A673 (cell line): ENCODE measurements around the gene ZNRD2. TPM values are rescaled to one million over a fixed set of nuclear protein-coding genes. Genes with fewer than 3 reads are reported as not detected.

Source experiments
- BruUV-seq: library from RNA; stranded (reverse); fragments of 400-500 nt; replicated peaks from 2 replicates; lab custom pipeline; 2021; lab: Mats Ljungman, UMichigan
- CTCF ChIA-PET: fragments of 300-600 bp; sonication (Branson Sonifier 250); formaldehyde crosslinking; loops from one replicate; lab custom pipeline; 2022; ENCODE audit warnings: antibody characterized with exemption; lab: Charles Lee
- POLR2A ChIA-PET: fragments of 300-600 bp; sonication (Branson Sonifier 250); formaldehyde crosslinking; loops from one replicate; lab custom pipeline; 2022; ENCODE audit warnings: antibody characterized with exemption; ENCODE audit not compliant: low non-redundant PET; lab: Charles Lee
- DNase-seq: peaks from one replicate; pipeline ENCODE4 v3.0.0-alpha.2; 2015; ENCODE audit warnings: low spot score
- H3K27ac ChIP-seq: fragments of 200-600 bp; sonication (generic); 2 replicates; pipeline ENCODE4 v1.5.1; 2016; ENCODE audit warnings: mixed run types, low read depth, mild to moderate bottlenecking, mixed read lengths, antibody characterized with exemption, low read length; ENCODE audit not compliant: poor library complexity, severe bottlenecking
- H3K27me3 ChIP-seq: fragments of 200-600 bp; sonication (generic); replicated peaks from 2 replicates; pipeline ENCODE4 v1.6.1; 2017; ENCODE audit warnings: mixed run types, low read depth, mild to moderate bottlenecking, mixed read lengths, antibody characterized with exemption, low read length; ENCODE audit not compliant: insufficient read depth, poor library complexity
- H3K36me3 ChIP-seq: fragments of 200-600 bp; sonication (generic); 2 replicates; pipeline ENCODE4 v1.6.1; 2016; ENCODE audit warnings: mixed run types, mild to moderate bottlenecking, mixed read lengths, antibody characterized with exemption, low read length; ENCODE audit not compliant: insufficient read depth, poor library complexity, severe bottlenecking
- H3K4me1 ChIP-seq: fragments of 200-600 bp; sonication (generic); 2 replicates; pipeline ENCODE4 v1.6.1; 2017; ENCODE audit warnings: mixed run types, mild to moderate bottlenecking, mixed read lengths, antibody characterized with exemption, low read length; ENCODE audit not compliant: insufficient read depth, poor library complexity, severe bottlenecking
- H3K4me3 ChIP-seq: fragments of 200-600 bp; sonication (generic); 2 replicates; pipeline ENCODE4 v1.5.1; 2016; ENCODE audit warnings: low read depth, mixed run types, mild to moderate bottlenecking, mixed read lengths, low read length; ENCODE audit not compliant: poor library complexity, severe bottlenecking
- H3K9me3 ChIP-seq: fragments of 200-600 bp; sonication (generic); 2 replicates; pipeline ENCODE4 v1.6.1; 2016; ENCODE audit warnings: mixed run types, low read depth, mild to moderate bottlenecking, mixed read lengths, antibody characterized with exemption, low read length; ENCODE audit not compliant: poor library complexity, severe bottlenecking
- EZH2 ChIP-seq: fragments of 200-600 bp; sonication (generic); IDR thresholded peaks from 2 replicates; pipeline ENCODE4 v1.6.1; 2017; ENCODE audit warnings: borderline replicate concordance, low read depth, mild to moderate bottlenecking, mixed read lengths, antibody characterized with exemption, low read length; ENCODE audit not compliant: poor library complexity, severe bottlenecking
- intact Hi-C: fragments of 100-400 bp; cut with micrococcal nuclease; formaldehyde crosslinking; loops from one replicate; pipeline ENCODE4 v1.10.0; 2022; ENCODE audit not compliant: unreplicated experiment
- total RNA-seq: library from RNA; stranded (reverse); gene quantifications from 2 replicates; pipeline ENCODE4 v1.2.3, GENCODE V29; 2021
- TF ChIP-seq, protein P1 (sequence below): fragments of 300-800, 200-600 bp; sonication (generic); conservative IDR thresholded peaks from 2 replicates; pipeline ENCODE4 v1.5.1; 2017; ENCODE audit warnings: low read depth, mild to moderate bottlenecking, antibody characterized with exemption, low read length, moderate library complexity, mixed read lengths

Gene ZNRD2
- total RNA-seq, 1 experiment from 2014 or later, result 98.9 TPM

DNA sequence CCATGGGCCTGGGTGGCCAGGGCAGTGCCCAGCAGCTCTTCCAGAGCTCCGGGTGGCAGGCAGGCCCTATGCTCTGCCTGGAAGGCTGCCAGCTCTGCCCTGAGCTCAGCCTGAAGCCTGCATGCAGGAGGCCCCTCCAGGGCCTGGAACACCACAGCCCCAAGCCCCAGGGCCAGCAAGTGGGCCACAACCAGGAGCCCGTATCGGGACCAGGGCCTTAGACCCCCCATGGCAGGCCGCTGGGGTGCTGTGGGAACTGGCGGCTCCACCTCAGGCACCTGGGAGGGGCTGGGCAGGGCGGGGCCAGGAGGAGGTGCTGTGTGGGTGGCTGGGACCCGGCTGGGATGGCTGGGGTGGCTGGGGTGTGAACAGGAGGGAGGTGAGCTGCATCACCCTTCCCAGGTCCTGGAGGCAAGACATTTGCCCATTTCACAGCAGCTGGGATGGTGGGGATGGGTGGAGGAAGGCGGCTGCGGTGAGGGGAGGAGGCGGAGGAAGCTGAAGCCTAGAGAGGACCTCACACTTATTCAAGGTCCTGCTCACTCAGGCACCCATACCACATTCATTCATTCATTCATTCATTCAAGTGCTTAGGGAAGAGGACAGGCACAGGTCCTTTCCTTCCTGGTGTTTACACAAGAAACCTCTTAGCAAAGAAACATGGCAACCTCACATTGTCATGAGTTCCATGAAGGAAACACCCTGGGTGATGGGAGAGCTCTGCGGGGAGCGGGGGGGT lies 25.4 kb downstream of the ZNRD2 start, which contains the start of gene KCNK7:
KCNK7 (minus strand) TSS at position 258 of the 739 bp plus-strand sequence; CDS start at position 230, 28 bp downstream.
- CTCF ChIA-PET, result interaction anchor here (1.0 kb wide), 1 partner anchor 55 kb away, joined by 4 read pairs; no protein-coding TSS in a partner anchor

DNA sequence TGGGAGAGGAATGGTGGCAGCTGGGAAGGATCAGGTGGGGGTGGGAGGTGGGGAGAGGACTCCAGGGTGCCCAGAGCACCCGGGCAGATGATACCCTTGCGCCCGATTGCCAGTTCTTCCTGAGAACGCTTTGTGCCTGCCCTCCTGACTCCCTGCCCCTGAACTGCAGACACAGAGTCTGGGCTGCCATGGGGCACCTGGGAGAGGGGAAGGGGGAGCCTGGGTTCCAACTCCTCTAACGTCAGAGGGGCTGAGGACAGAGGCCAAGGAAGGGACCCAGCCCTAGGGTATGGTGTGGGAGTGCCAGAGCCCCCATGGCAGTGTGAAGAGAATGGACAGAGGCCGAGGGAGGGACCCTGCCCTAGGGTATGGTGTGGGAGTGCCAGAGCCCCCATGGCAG lies 26.2 kb downstream of the ZNRD2 start:
- DNase-seq, result no peak
- Histone ChIP-seq H3K36me3 (peaks cover 12% of the 10 kb centered on the region), H3K27me3 (no peaks in the 10 kb centered on the region), H3K4me3 (no peak overlapping the region), H3K27ac (no peak overlapping the region), H3K9me3 (no peaks in the 10 kb centered on the region), H3K4me1 (peaks cover 5% of the 10 kb centered on the region)
- no TSS peak for BruUV-seq
- ChIA-PET CTCF (interaction anchor here (1.0 kb wide), 1 partner anchor 56 kb away, joined by 4 read pairs; no protein-coding TSS in a partner anchor), POLR2A (no interaction called here)
- TF ChIP-seq, protein P1, sequence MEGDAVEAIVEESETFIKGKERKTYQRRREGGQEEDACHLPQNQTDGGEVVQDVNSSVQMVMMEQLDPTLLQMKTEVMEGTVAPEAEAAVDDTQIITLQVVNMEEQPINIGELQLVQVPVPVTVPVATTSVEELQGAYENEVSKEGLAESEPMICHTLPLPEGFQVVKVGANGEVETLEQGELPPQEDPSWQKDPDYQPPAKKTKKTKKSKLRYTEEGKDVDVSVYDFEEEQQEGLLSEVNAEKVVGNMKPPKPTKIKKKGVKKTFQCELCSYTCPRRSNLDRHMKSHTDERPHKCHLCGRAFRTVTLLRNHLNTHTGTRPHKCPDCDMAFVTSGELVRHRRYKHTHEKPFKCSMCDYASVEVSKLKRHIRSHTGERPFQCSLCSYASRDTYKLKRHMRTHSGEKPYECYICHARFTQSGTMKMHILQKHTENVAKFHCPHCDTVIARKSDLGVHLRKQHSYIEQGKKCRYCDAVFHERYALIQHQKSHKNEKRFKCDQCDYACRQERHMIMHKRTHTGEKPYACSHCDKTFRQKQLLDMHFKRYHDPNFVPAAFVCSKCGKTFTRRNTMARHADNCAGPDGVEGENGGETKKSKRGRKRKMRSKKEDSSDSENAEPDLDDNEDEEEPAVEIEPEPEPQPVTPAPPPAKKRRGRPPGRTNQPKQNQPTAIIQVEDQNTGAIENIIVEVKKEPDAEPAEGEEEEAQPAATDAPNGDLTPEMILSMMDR, result no peak
- no peak for TF ChIP-seq EZH2
- intact Hi-C loops, result no loop called here

More for the DNA sequence above, 25.4 kb downstream of the ZNRD2 start, which contains the start of gene KCNK7:
- Histone ChIP-seq H3K9me3 (no peaks in the 10 kb centered on the region), H3K36me3 (peaks cover 13% of the 10 kb centered on the region), H3K4me3 (no peak within 1 kb of the TSS), H3K4me1 (peaks cover 5% of the 10 kb centered on the region), H3K27me3 (no peaks in the 10 kb centered on the region), H3K27ac (no peak within 1 kb of the TSS)
- POLR2A ChIA-PET, result interaction anchor here (0.5 kb wide), 1 partner anchor 67 kb away, joined by 7 read pairs; the partner anchor contains the start of gene RELA
- intact Hi-C loops, result no loop called here
- TF ChIP-seq EZH2, result no peak
- TF ChIP-seq, protein P1, result no peak
- DNase-seq, result no peak
- BruUV-seq, result no TSS peak

DNA sequence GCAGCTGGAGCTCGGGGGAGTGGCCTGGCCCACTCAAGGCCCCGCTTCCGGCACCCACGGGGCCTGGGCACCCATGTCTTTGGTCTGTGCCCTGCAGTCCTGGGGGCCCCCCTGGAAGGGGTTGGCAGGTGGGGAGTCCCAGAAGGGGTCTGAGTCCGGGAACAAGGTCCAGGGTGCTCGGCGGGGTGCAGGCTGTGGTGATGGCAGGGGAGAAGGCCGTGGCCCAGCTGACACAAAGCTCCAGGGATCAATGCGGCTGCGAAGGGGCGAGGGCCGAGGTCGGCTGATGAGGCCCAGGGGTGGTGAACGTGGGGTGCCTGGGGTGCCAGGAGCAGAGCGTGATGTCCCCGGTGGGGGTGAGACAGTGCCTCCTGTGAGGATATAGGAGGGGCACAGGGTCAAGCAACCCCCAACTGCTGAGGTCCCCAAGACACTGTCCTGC lies 28.0 kb downstream of the ZNRD2 start:
- H3K27me3 ChIP-seq, result no peaks in the 10 kb centered on the region
- no TSS peak for BruUV-seq
- DNase-seq, result no peak
- intact Hi-C loops, result no loop called here
- no peak overlapping the region for H3K27ac ChIP-seq
- H3K9me3 ChIP-seq, result no peaks in the 10 kb centered on the region
- H3K4me3 ChIP-seq, result no peak overlapping the region
- ChIA-PET POLR2A (no interaction called here), CTCF (no interaction called here)
- H3K4me1 ChIP-seq, result peaks cover 5% of the 10 kb centered on the region
- peaks cover 12% of the 10 kb centered on the region for H3K36me3 ChIP-seq
- TF ChIP-seq, protein P1, result no peak
- no peak for TF ChIP-seq EZH2
